ENCODE data around the gene NKAIN2.

NKAIN2 gene

DNA sequence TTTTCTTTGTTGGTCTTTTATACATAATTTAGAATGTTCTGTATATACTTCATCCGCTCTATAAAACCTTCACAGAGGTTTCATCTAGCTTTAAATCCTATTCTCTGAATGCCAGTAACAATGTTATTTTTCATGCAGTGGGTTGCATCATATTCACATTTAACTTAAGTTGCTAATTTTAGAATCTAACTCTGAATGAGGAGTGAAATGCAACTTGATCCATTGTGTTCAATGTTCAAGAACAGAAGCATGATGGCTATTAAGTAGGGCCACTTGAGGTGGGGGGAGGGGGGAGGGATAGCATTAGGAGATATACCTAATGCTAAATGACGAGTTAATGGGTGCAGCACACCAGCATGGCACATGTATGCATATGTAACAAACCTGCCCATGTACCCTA lies 224.5 kb downstream of the NKAIN2 start:
- no peak for ATAC-seq
- no peak for TF ChIP-seq ZNF70 (CRISPR knock-in tag; IDR thresholded peaks at IDR 0.05)
- TF ChIP-seq ZNF8 (CRISPR knock-in tag; IDR thresholded peaks at IDR 0.05), result no peak
- TF ChIP-seq, protein P1, sequence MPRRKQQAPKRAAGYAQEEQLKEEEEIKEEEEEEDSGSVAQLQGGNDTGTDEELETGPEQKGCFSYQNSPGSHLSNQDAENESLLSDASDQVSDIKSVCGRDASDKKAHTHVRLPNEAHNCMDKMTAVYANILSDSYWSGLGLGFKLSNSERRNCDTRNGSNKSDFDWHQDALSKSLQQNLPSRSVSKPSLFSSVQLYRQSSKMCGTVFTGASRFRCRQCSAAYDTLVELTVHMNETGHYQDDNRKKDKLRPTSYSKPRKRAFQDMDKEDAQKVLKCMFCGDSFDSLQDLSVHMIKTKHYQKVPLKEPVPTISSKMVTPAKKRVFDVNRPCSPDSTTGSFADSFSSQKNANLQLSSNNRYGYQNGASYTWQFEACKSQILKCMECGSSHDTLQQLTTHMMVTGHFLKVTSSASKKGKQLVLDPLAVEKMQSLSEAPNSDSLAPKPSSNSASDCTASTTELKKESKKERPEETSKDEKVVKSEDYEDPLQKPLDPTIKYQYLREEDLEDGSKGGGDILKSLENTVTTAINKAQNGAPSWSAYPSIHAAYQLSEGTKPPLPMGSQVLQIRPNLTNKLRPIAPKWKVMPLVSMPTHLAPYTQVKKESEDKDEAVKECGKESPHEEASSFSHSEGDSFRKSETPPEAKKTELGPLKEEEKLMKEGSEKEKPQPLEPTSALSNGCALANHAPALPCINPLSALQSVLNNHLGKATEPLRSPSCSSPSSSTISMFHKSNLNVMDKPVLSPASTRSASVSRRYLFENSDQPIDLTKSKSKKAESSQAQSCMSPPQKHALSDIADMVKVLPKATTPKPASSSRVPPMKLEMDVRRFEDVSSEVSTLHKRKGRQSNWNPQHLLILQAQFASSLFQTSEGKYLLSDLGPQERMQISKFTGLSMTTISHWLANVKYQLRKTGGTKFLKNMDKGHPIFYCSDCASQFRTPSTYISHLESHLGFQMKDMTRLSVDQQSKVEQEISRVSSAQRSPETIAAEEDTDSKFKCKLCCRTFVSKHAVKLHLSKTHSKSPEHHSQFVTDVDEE (CRISPR knock-in tag; IDR thresholded peaks at IDR 0.05), result no peak
- TF ChIP-seq PPARA (CRISPR knock-in tag; IDR thresholded peaks at IDR 0.05; ENCODE audit: borderline replicate concordance), result no peak
- no peak for TF ChIP-seq ZNF565 (CRISPR knock-in tag; conservative IDR thresholded peaks at IDR 0.05; ENCODE audit: low read depth)
- no peak for TF ChIP-seq TCF4 (CRISPR knock-in tag; IDR thresholded peaks at IDR 0.05; ENCODE audit: borderline replicate concordance)
- no peak for TF ChIP-seq ZFP3 (CRISPR knock-in tag; IDR thresholded peaks at IDR 0.05)
- TF ChIP-seq ISL1 (CRISPR knock-in tag; IDR thresholded peaks at IDR 0.05), result no peak
- TF ChIP-seq BACH2 (CRISPR knock-in tag; IDR thresholded peaks at IDR 0.05; ENCODE audit: borderline replicate concordance), result no peak
- TF ChIP-seq, protein P2, sequence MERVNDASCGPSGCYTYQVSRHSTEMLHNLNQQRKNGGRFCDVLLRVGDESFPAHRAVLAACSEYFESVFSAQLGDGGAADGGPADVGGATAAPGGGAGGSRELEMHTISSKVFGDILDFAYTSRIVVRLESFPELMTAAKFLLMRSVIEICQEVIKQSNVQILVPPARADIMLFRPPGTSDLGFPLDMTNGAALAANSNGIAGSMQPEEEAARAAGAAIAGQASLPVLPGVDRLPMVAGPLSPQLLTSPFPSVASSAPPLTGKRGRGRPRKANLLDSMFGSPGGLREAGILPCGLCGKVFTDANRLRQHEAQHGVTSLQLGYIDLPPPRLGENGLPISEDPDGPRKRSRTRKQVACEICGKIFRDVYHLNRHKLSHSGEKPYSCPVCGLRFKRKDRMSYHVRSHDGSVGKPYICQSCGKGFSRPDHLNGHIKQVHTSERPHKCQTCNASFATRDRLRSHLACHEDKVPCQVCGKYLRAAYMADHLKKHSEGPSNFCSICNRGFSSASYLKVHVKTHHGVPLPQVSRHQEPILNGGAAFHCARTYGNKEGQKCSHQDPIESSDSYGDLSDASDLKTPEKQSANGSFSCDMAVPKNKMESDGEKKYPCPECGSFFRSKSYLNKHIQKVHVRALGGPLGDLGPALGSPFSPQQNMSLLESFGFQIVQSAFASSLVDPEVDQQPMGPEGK (CRISPR knock-in tag; IDR thresholded peaks at IDR 0.05; ENCODE audit: borderline replicate concordance), result no peak
- no peak for TF ChIP-seq SNAI2 (CRISPR knock-in tag; IDR thresholded peaks at IDR 0.05)
- TF ChIP-seq, protein P3, sequence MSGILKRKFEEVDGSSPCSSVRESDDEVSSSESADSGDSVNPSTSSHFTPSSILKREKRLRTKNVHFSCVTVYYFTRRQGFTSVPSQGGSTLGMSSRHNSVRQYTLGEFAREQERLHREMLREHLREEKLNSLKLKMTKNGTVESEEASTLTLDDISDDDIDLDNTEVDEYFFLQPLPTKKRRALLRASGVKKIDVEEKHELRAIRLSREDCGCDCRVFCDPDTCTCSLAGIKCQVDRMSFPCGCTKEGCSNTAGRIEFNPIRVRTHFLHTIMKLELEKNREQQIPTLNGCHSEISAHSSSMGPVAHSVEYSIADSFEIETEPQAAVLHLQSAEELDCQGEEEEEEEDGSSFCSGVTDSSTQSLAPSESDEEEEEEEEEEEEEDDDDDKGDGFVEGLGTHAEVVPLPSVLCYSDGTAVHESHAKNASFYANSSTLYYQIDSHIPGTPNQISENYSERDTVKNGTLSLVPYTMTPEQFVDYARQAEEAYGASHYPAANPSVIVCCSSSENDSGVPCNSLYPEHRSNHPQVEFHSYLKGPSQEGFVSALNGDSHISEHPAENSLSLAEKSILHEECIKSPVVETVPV (CRISPR knock-in tag; IDR thresholded peaks at IDR 0.05), result no peak
- TF ChIP-seq ZFP30 (CRISPR knock-in tag; IDR thresholded peaks at IDR 0.05), result no peak
- TF ChIP-seq, protein P4, sequence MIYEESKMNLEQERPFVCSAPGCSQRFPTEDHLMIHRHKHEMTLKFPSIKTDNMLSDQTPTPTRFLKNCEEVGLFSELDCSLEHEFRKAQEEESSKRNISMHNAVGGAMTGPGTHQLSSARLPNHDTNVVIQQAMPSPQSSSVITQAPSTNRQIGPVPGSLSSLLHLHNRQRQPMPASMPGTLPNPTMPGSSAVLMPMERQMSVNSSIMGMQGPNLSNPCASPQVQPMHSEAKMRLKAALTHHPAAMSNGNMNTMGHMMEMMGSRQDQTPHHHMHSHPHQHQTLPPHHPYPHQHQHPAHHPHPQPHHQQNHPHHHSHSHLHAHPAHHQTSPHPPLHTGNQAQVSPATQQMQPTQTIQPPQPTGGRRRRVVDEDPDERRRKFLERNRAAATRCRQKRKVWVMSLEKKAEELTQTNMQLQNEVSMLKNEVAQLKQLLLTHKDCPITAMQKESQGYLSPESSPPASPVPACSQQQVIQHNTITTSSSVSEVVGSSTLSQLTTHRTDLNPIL (CRISPR knock-in tag; IDR thresholded peaks at IDR 0.05; ENCODE audit: low read depth), result no peak
- TF ChIP-seq OSR1 (CRISPR knock-in tag; IDR thresholded peaks at IDR 0.05), result no peak

GRCh38 chr6:124029567-124029966 lies 225.9 kb downstream of the NKAIN2 start:
- no peak for TF ChIP-seq ARNTL (CRISPR knock-in tag; IDR thresholded peaks at IDR 0.05; ENCODE audit: borderline replicate concordance, low read depth)
- no peak for TF ChIP-seq ESRRG (CRISPR knock-in tag; IDR thresholded peaks at IDR 0.05)
- TF ChIP-seq BACH2 (CRISPR knock-in tag; IDR thresholded peaks at IDR 0.05; ENCODE audit: borderline replicate concordance), result no peak
- TF ChIP-seq CSDC2 (CRISPR knock-in tag; IDR thresholded peaks at IDR 0.05), result no peak
- no peak for TF ChIP-seq PPARA (CRISPR knock-in tag; IDR thresholded peaks at IDR 0.05; ENCODE audit: borderline replicate concordance)
- no peak for TF ChIP-seq GLIS3 (CRISPR knock-in tag; IDR thresholded peaks at IDR 0.05)
- TF ChIP-seq OSR1 (CRISPR knock-in tag; IDR thresholded peaks at IDR 0.05), result no peak
- TF ChIP-seq TCF4 (CRISPR knock-in tag; IDR thresholded peaks at IDR 0.05; ENCODE audit: borderline replicate concordance), result no peak
- TF ChIP-seq, protein P4 (CRISPR knock-in tag; IDR thresholded peaks at IDR 0.05; ENCODE audit: low read depth), result no peak
- no peak for TF ChIP-seq SNAI2 (CRISPR knock-in tag; IDR thresholded peaks at IDR 0.05)
- TF ChIP-seq, protein P3 (CRISPR knock-in tag; IDR thresholded peaks at IDR 0.05), result no peak
- no peak for TF ChIP-seq ZFP30 (CRISPR knock-in tag; IDR thresholded peaks at IDR 0.05)
- TF ChIP-seq RARB (CRISPR knock-in tag; IDR thresholded peaks at IDR 0.05), result no peak
- no peak for TF ChIP-seq ZC3H10 (CRISPR knock-in tag; IDR thresholded peaks at IDR 0.05)
- no peak for TF ChIP-seq ZNF565 (CRISPR knock-in tag; conservative IDR thresholded peaks at IDR 0.05; ENCODE audit: low read depth)
- TF ChIP-seq ZFP3 (CRISPR knock-in tag; IDR thresholded peaks at IDR 0.05), result no peak
- no peak for TF ChIP-seq ZNF8 (CRISPR knock-in tag; IDR thresholded peaks at IDR 0.05)
- no peak for TF ChIP-seq ZNF70 (CRISPR knock-in tag; IDR thresholded peaks at IDR 0.05)
- TF ChIP-seq, protein P2 (CRISPR knock-in tag; IDR thresholded peaks at IDR 0.05; ENCODE audit: borderline replicate concordance), result no peak
- no peak for ATAC-seq
